Measurements from ENCODE around the gene PNPO.

PNPO gene

GRCh38 chr17:47993031-47993564, 51.7 kb downstream of the PNPO start:
- Histone ChIP-seq H3K4me1 (ENCODE audit: insufficient read depth, low read length, poor library complexity, severe bottlenecking) (peaks cover 14% of the 10 kb centered on the region), H3K4me3 (ENCODE audit: low read length, poor library complexity, severe bottlenecking) (no peak overlapping the region), H3F3A (ENCODE audit: low read depth) (no peaks in the 10 kb centered on the region), H3K9me2 (replicated peaks; ENCODE audit: low read depth, low read length) (no peaks in the 10 kb centered on the region), H4K20me1 (ENCODE audit: insufficient read depth, low read length, poor library complexity, severe bottlenecking) (no peaks in the 10 kb centered on the region), H3K79me2 (ENCODE audit: insufficient read depth, low read length) (no peaks in the 10 kb centered on the region), H3K9ac (ENCODE audit: low read depth, low read length, poor library complexity, severe bottlenecking) (no peak overlapping the region), H3K4me2 (ENCODE audit: low read depth, low read length, poor library complexity, severe bottlenecking) (no peak overlapping the region), H3K27me3 (ENCODE audit: insufficient read depth, low read length, poor library complexity, severe bottlenecking) (no peaks in the 10 kb centered on the region), H3K9me3 (ENCODE audit: insufficient read depth, low read depth, low read length) (no peaks in the 10 kb centered on the region), H2AFZ (ENCODE audit: low read length) (no peak overlapping the region), H3K36me3 (ENCODE audit: insufficient read depth, low read length) (no peaks in the 10 kb centered on the region)
- TF ChIP-seq CTCF (conservative IDR thresholded peaks at IDR 0.05; ENCODE audit: low read length) (no peak), EZH2phosphoT487 (IDR thresholded peaks at IDR 0.05; ENCODE audit: borderline replicate concordance) (no peak)

DNA sequence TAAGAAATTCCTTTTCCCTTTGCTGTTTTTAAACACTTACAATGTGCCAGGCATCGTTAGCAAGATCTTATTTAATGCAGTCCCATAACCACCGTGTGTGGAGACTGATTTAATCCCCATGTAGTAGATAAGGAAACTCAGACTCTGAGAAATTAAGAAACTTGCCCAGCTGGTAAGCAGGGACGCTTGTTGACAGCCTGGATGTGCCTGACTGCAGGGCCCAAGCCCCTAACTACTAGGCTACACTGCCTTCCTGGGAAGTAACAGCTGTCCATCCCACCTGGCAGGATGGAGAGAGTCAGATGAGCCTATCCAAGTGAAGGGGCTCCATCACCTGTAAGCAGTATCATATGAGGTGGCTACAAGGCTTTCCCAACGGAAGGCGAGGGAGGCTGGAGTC, 52.6 kb downstream of the PNPO start:
- H3K4me3 ChIP-seq (ENCODE audit: low read length, poor library complexity, severe bottlenecking): no peak overlapping the region
- H3F3A ChIP-seq (ENCODE audit: low read depth): no peaks in the 10 kb centered on the region
- H3K27me3 ChIP-seq (ENCODE audit: insufficient read depth, low read length, poor library complexity, severe bottlenecking): no peaks in the 10 kb centered on the region
- H3K4me2 ChIP-seq (ENCODE audit: low read depth, low read length, poor library complexity, severe bottlenecking): no peak overlapping the region
- H3K9me2 ChIP-seq (replicated peaks; ENCODE audit: low read depth, low read length): no peaks in the 10 kb centered on the region
- H3K79me2 ChIP-seq (ENCODE audit: insufficient read depth, low read length): no peaks in the 10 kb centered on the region
- H3K4me1 ChIP-seq (ENCODE audit: insufficient read depth, low read length, poor library complexity, severe bottlenecking): peaks cover 10% of the 10 kb centered on the region
- H3K36me3 ChIP-seq (ENCODE audit: insufficient read depth, low read length): no peaks in the 10 kb centered on the region
- TF ChIP-seq CTCF (conservative IDR thresholded peaks at IDR 0.05; ENCODE audit: low read length) (no peak), EZH2phosphoT487 (IDR thresholded peaks at IDR 0.05; ENCODE audit: borderline replicate concordance) (no peak)
- no peak overlapping the region for H3K9ac ChIP-seq (ENCODE audit: low read depth, low read length, poor library complexity, severe bottlenecking)
- H4K20me1 ChIP-seq (ENCODE audit: insufficient read depth, low read length, poor library complexity, severe bottlenecking): no peaks in the 10 kb centered on the region
- H2AFZ ChIP-seq (ENCODE audit: low read length): no peak overlapping the region
- no peaks in the 10 kb centered on the region for H3K9me3 ChIP-seq (ENCODE audit: insufficient read depth, low read depth, low read length)

DNA sequence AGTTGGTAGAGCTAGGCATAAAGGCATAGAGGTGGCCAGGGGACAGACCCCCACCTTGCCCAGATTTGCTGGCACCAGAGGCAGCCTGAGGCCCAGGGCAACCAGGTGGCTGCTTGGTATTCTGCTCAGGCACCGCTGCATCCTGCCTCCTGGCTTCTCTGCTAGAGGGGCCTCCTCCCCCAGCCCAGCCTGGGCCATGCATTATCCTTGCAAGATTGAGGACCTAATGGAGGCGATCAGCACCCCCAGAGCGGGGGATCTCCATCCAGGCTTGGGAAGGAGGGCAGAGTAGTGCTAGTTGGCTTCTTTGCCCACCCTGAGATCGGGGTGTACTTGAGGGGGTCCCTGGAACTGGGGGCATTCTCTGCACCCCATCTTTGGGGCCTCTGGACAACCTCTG, 53.4 kb downstream of the PNPO start:
- H3K36me3 ChIP-seq (ENCODE audit: insufficient read depth, low read length): no peaks in the 10 kb centered on the region
- no peaks in the 10 kb centered on the region for H3K9me3 ChIP-seq (ENCODE audit: insufficient read depth, low read depth, low read length)
- no peaks in the 10 kb centered on the region for H3K27me3 ChIP-seq (ENCODE audit: insufficient read depth, low read length, poor library complexity, severe bottlenecking)
- no peaks in the 10 kb centered on the region for H3F3A ChIP-seq (ENCODE audit: low read depth)
- no peaks in the 10 kb centered on the region for H3K79me2 ChIP-seq (ENCODE audit: insufficient read depth, low read length)
- no peak overlapping the region for H3K4me3 ChIP-seq (ENCODE audit: low read length, poor library complexity, severe bottlenecking)
- H3K9me2 ChIP-seq (replicated peaks; ENCODE audit: low read depth, low read length): no peaks in the 10 kb centered on the region
- H3K4me1 ChIP-seq (ENCODE audit: insufficient read depth, low read length, poor library complexity, severe bottlenecking): peaks cover 3% of the 10 kb centered on the region
- H2AFZ ChIP-seq (ENCODE audit: low read length): no peak overlapping the region
- no peaks in the 10 kb centered on the region for H4K20me1 ChIP-seq (ENCODE audit: insufficient read depth, low read length, poor library complexity, severe bottlenecking)
- TF ChIP-seq CTCF (conservative IDR thresholded peaks at IDR 0.05; ENCODE audit: low read length) (no peak), EZH2phosphoT487 (IDR thresholded peaks at IDR 0.05; ENCODE audit: borderline replicate concordance) (no peak)
- H3K4me2 ChIP-seq (ENCODE audit: low read depth, low read length, poor library complexity, severe bottlenecking): no peak overlapping the region
- H3K9ac ChIP-seq (ENCODE audit: low read depth, low read length, poor library complexity, severe bottlenecking): no peak overlapping the region

All from Loucy (cell line).